DND-41 (cell line): ENCODE results near the gene METTL2B.
"Not testable (repeated sequence)": the region's sequence is repeated elsewhere in the genome, so short reads cannot be mapped to it uniquely, and the experiment has no call there.

ENCODE experiments used
- CTCF ChIP-seq: IDR thresholded peaks from 2 replicates; pipeline ENCODE4 v1.5.1; 2012; ENCODE audit warnings: borderline replicate concordance, low read length, moderate library complexity, mild to moderate bottlenecking; ENCODE audit not compliant: poor library complexity, severe bottlenecking; ENCODE audit errors: extremely low read depth
- EZH2 ChIP-seq: IDR thresholded peaks from 3 replicates; pipeline ENCODE4 v1.6.1; 2012; ENCODE audit warnings: borderline replicate concordance, low read depth, mild to moderate bottlenecking, moderate library complexity, low read length, inconsistent platforms; ENCODE audit not compliant: severe bottlenecking

GRCh38 chr7:128476402-128477335 is at the start of gene METTL2B:
- TF ChIP-seq CTCF, result peak; percentile 64
- not testable (repeated sequence) for TF ChIP-seq EZH2
